NK-92 treated with Interleukin-12 subunit alpha and Interleukin-12 subunit beta, amount 100 ng/mL, for 24 hours (cell line): ENCODE measurements around the gene GALNS.
"Not testable (repeated sequence)": the region's sequence is repeated elsewhere in the genome, so short reads cannot be mapped to it uniquely, and the experiment has no call there.

Experiments
- DNase-seq: peaks from one replicate; lab custom pipeline; 2025; lab: John Stamatoyannopoulos, UW

Gene GALNS

GRCh38 chr16:88836791-88837190 is 20.0 kb downstream of the GALNS start:
- DNase-seq, result no peak

DNA sequence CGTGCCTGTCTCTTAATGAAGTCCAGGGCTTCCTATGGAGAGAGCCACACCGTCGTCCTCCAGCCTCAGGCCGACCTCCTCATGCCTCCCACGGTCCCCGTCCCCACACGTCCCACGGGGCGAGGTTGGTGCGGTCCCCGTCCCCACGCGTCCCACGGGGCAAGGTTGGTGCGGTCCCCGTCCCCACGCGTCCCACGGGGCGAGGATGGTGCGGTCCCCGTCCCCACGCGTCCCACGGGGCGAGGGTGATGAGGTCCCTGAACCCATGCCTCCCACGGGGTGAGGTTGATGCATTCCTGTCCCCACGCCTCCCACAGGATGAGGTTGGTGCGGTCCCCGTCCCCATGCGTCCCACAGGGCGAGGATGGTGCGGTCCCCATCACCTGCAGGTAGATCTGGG is 20.9 kb downstream of the GALNS start:
- no peak for DNase-seq

- DNase-seq, result no peak
These were observed 21.4 kb downstream of the GALNS start for GRCh38 chr16:88835383-88835782.

- no peak for DNase-seq
These were observed 22.1 kb downstream of the GALNS start for GRCh38 chr16:88834670-88835069.

- DNase-seq, result no peak
These were observed 23.7 kb downstream of the GALNS start for GRCh38 chr16:88833086-88833485.

DNA sequence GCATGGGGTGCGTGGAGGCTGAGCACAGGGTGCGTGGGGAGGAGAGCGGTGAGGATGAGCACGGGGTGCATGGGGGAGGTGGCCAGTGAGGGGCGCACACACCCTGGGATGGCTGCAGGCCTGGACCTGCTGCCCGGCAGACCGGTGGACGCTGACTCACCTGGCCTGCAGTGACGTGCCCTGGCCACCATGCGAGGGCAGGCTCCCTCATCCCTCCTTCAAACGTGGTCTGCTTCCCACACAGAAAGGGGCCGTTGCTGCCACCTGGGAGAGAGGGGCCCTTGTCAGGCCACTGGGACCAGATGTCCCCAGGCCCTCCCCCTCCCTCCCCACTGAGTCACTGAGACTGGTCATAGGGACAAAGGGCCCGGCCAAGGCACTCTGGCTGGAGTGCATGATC is 24.9 kb downstream of the GALNS start:
- no peak for DNase-seq

DNA sequence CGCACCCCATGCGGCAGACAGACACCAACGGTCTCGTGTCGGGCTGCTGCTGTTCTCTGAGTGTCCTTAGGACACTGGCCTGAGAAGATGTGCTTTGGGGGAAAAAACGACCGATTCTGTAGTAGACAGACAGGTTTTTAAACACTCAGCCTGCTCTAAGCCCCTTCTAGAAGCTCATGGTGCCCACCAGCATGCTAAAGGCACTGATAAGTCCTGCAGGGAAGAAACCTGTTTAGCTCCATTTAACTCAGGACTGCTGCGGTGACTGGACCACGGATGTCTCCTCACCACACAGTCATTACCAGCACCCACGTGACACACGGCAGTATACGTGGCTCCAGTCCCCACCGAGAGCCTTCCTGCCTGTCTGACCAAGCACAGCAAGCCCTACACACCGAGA is 26.0 kb downstream of the GALNS start:
- no peak for DNase-seq

GRCh38 chr16:88830258-88830657 is 26.5 kb downstream of the GALNS start:
- DNase-seq, result no peak

- DNase-seq, result no peak
These were observed 28.0 kb downstream of the GALNS start for GRCh38 chr16:88828711-88829110.

DNA sequence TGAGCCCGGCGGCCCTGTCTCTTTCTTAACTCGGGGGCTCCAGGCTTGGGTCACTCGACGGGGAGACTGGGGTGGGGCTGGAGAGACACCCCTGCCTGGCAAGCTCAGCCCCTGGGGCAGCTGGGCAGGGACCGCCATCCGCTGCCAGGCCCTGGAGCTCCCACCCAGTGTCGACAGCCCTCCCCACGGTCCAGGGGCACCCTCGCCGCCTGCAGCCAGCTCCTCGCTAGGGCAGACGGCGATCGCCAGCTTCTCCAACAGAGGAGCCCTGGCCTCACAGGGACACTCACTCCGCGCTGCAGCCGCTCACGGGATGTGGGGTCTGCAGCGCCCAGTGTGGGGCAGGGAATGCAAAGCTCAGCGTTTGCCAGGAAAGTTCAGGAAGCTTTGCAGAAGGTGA is 29.0 kb downstream of the GALNS start:
- no peak for DNase-seq

DNA sequence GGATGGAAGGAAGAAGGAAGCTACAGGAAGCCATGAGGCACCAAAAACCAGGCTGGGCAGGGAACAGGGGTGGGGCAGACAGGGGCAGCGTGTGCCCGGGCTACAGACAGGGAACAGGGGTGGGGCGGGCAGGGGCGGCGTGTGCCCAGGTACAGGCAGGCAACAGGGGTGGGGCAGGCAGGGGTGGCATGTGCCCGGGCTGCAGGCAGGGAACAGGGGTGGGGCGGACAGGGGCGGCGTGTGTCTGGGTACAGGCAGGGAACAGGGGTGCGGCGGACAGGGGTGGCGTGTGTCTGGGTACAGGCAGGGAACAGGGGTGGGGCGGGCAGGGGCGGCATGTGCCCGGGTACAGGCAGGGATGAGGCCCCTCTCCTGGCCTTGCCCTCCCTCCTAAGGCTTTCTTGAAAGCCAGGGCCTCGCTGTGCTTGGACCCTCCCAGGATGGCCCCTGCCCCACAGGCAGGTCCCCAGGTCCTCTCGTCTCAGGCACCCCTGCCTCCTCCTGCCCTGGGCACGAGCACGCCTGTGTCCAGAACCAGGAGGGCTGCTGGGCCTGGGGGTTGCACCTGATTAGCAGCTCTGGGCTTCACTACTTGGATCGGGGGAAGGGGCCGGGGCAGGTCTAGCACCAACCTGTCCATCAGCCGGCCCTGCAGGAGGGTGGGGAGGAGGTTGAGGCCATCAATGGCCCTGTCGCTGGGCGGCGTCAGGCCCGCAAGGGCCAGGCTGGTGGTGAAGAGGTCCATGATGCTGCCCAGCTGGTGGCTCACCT is 30.5 kb downstream of the GALNS start:
- no peak for DNase-seq

GRCh38 chr16:88825146-88825545 is 31.6 kb downstream of the GALNS start:
- no peak for DNase-seq

DNA sequence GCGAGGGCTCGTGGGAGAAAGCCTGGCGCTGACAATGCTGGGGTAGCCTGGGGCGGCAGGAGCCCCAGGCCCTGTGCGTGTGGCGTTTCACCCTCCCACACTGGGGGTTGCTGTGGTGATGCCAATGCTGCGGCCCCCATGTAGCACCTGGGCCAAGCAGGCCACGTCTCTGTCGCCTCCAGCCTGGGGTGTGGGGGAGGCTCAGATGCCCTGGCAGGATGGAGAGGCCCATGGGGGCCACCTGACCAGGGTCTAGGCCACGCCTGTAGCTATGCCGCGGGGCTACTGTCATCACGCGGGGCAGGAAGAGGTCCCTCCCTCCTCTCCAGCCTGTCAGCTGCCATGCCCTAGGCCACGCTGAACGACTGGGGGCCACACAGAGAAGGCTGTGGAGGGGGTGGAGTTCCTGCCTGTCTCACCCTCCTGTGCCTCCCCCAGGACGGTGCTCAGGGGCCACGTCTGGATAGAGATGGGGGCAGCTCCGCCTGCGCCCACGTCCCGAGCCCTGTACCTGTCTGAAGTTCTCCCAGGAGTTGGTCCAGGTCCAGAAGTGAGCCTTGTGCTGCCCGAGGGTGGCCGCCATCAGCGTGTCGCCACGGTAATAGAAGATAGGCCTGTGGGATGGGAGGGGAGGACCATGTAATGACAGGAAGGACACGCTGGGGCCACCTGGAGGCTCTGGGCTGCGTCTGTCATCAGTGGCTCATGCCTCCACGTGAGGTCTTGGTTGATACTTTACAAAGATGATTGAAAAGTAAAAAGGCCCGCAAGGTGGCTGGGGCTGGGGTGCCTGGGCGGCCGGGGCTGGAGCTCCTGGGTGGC is 32.3 kb downstream of the GALNS start:
- no peak for DNase-seq

GRCh38 chr16:88823646-88824045 is 33.1 kb downstream of the GALNS start:
- DNase-seq, result not testable (repeated sequence)

- no peak for DNase-seq
These were observed 34.3 kb downstream of the GALNS start for GRCh38 chr16:88822281-88823040.

- DNase-seq, result no peak
These were observed 35.4 kb downstream of the GALNS start for GRCh38 chr16:88821168-88821850.

- no peak for DNase-seq
These were observed 36.2 kb downstream of the GALNS start for GRCh38 chr16:88820385-88821025.

- DNase-seq, result no peak
These were observed 37.6 kb downstream of the GALNS start for GRCh38 chr16:88819126-88819525.

- DNase-seq, result no peak
These were observed 38.2 kb downstream of the GALNS start for GRCh38 chr16:88818575-88818874.

DNA sequence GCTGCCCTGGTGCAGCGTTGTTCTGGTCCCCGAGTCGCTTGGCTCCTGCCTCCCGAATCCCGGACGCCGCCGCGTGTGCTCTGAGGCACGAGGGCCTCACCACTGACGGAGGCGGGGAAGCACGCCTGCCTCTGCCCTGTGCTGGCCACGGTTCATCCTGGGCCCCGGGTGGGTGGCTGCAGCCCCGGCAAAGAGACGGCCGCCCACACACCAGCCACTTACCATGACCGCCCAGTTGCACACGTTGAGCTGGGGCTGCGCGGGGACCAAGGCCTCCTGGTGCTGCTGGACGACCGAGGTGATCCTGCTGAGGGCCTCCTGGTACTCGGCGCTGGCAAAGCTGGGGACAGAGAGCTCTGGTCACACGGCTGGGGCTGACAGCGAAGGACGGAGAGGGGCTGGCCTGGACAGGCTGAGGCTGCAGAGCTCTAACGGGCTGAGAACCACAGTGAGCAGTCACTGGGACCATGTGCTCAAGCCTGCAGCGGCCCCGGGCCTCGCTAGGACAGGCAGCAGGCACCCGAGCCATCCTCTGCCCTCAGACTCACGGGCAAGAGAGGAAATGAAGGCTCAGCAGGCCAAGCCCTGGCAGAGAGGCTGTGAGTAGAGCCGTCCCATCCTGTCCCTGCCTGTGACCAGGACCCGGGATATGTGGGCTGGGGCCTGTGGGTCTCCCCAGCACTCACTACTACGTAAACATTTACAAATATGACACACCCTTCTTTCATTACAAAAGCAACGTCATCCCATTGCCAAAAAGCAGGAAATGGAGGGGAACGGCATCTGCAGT is 38.8 kb downstream of the GALNS start:
- no peak for DNase-seq
